ENCODE data around the gene DNPH1. TPM values are rescaled to one million over a fixed set of nuclear protein-coding genes. Genes with fewer than 3 reads are reported as not detected.

The DNPH1 gene
- total RNA-seq, 1 experiment from 2014 or later = 91.0 TPM

DNA sequence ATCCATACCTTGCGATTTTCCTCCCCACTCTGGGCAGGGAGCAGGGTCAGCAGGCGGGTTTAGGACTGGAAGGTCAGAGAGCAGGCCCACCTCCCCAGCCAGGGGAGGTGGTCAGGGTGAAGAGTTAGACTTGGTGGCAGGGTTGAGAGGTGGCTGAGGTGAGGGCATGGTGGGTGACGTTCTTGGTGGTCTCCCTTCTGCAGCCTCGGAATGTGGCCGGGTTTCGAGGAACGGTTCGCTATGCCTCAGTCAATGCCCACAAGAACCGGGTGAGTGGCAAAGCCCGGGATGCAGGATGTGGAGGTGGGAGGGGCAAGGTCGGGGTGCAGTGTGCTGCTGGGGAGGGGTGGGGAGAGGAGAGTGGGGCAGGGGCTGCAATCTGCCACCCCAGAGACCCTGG is 25.6 kb upstream of the DNPH1 start:
- no TSS peak for BruUV-seq (replicated peaks)
- CTCF ChIA-PET = no interaction called here
- Mint-ChIP-seq H3K27ac (ENCODE audit: low read depth, unreplicated experiment) (no peak overlapping the region), H3K36me3 (ENCODE audit: insufficient read depth, unreplicated experiment) (no peaks in the 10 kb centered on the region), H3K27me3 (ENCODE audit: insufficient read depth, unreplicated experiment) (peaks cover 49% of the 10 kb centered on the region), H3K4me1 (ENCODE audit: insufficient read depth, unreplicated experiment) (no peaks in the 10 kb centered on the region), H3K4me3 (ENCODE audit: unreplicated experiment) (no peak overlapping the region), H3K9me3 (ENCODE audit: unreplicated experiment) (no peaks in the 10 kb centered on the region)
- POLR2A ChIA-PET = interaction anchor here (1.1 kb wide), 1 partner anchor 80 kb away, joined by 3 read pairs; no protein-coding TSS in a partner anchor
- intact Hi-C loops (cut with micrococcal nuclease) = no loop called here
- DNase-seq (ENCODE audit: unreplicated experiment) = no peak
- TF ChIP-seq, protein P1, sequence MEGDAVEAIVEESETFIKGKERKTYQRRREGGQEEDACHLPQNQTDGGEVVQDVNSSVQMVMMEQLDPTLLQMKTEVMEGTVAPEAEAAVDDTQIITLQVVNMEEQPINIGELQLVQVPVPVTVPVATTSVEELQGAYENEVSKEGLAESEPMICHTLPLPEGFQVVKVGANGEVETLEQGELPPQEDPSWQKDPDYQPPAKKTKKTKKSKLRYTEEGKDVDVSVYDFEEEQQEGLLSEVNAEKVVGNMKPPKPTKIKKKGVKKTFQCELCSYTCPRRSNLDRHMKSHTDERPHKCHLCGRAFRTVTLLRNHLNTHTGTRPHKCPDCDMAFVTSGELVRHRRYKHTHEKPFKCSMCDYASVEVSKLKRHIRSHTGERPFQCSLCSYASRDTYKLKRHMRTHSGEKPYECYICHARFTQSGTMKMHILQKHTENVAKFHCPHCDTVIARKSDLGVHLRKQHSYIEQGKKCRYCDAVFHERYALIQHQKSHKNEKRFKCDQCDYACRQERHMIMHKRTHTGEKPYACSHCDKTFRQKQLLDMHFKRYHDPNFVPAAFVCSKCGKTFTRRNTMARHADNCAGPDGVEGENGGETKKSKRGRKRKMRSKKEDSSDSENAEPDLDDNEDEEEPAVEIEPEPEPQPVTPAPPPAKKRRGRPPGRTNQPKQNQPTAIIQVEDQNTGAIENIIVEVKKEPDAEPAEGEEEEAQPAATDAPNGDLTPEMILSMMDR (IDR thresholded peaks at IDR 0.05; ENCODE audit: unreplicated experiment) = no peak

DNA sequence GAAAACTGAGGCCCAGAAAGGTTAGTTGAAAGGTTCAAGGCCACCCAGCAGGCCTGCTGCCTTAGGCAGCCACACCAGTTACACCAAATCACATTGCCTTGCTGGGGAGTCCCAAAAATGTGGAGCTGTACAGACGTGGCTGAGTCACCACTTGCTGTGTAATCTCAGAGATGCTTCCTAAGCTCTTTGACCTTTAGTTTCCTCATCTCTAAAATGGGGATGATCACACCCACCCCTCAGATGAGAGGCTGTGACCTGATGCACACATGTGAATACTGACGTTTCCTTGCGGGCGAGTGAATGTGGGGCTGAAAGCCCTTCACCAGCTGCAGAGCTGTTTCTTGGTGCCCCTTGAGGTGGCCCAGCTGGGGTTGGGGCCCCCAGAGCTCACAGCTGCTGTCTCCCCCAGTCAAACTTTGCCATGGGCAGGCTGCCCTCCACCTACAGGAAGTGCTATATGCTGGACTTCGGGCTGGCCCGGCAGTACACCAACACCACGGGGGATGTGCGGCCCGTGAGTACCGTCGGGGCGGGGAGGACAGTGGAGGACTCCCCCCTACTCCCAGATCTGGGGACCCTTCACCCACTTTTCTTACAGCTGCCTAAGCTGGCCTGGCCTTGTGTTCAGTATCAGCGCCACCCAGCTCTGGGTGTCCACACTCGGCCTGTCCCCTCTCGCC is 25.0 kb upstream of the DNPH1 start:
- H3K27ac Mint-ChIP-seq (ENCODE audit: low read depth, unreplicated experiment) = no peak overlapping the region
- DNase-seq (ENCODE audit: unreplicated experiment) = no peak
- no peak overlapping the region for H3K4me3 Mint-ChIP-seq (ENCODE audit: unreplicated experiment)
- no TSS peak for BruUV-seq (replicated peaks)
- intact Hi-C loops (cut with micrococcal nuclease) = no loop called here
- CTCF ChIA-PET = interaction anchor here (0.6 to 2.0 kb wide), 2 partner anchors 81 to 255 kb away, joined by 3 to 5 read pairs; no protein-coding TSS in a partner anchor
- H3K36me3 Mint-ChIP-seq (ENCODE audit: insufficient read depth, unreplicated experiment) = no peaks in the 10 kb centered on the region
- TF ChIP-seq, protein P1 (IDR thresholded peaks at IDR 0.05; ENCODE audit: unreplicated experiment) = no peak
- H3K27me3 Mint-ChIP-seq (ENCODE audit: insufficient read depth, unreplicated experiment) = peaks cover 45% of the 10 kb centered on the region
- POLR2A ChIA-PET = interaction anchor here (0.9 to 1.1 kb wide), 2 partner anchors 80 kb away, joined by 3 read pairs; no protein-coding TSS in a partner anchor
- H3K9me3 Mint-ChIP-seq (ENCODE audit: unreplicated experiment) = no peaks in the 10 kb centered on the region
- no peaks in the 10 kb centered on the region for H3K4me1 Mint-ChIP-seq (ENCODE audit: insufficient read depth, unreplicated experiment)

DNA sequence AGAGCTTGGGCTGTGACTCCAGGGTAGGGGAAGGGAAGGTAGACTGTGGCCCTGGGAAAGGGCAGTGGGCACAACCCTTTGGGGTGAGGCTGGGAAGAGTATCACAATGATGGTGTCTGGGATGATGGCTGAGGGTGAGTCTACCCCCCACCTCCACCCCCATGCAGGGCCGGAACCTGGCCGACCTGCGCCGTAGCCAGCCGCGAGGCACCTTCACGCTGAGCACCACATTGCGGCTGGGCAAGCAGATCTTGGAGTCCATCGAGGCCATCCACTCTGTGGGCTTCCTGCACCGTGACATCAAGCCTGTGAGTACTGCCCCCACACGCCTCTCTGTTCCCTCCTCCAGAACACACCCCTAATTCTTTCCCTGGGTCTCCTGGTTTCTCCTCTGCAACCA is 24.1 kb upstream of the DNPH1 start:
- TF ChIP-seq, protein P1 (IDR thresholded peaks at IDR 0.05; ENCODE audit: unreplicated experiment) = no peak
- no peak overlapping the region for H3K27ac Mint-ChIP-seq (ENCODE audit: low read depth, unreplicated experiment)
- no peaks in the 10 kb centered on the region for H3K4me1 Mint-ChIP-seq (ENCODE audit: insufficient read depth, unreplicated experiment)
- CTCF ChIA-PET = interaction anchor here (0.6 to 2.0 kb wide), 5 partner anchors 18 to 583 kb away, joined by 3 to 5 read pairs (median 3); no protein-coding TSS in a partner anchor
- no peak overlapping the region for H3K4me3 Mint-ChIP-seq (ENCODE audit: unreplicated experiment)
- DNase-seq (ENCODE audit: unreplicated experiment) = no peak
- BruUV-seq (replicated peaks) = no TSS peak
- H3K27me3 Mint-ChIP-seq (ENCODE audit: insufficient read depth, unreplicated experiment) = peaks cover 39% of the 10 kb centered on the region
- no peaks in the 10 kb centered on the region for H3K9me3 Mint-ChIP-seq (ENCODE audit: unreplicated experiment)
- POLR2A ChIA-PET = interaction anchor here (1.2 kb wide), 1 partner anchor 79 kb away, joined by 4 read pairs; no protein-coding TSS in a partner anchor
- no peaks in the 10 kb centered on the region for H3K36me3 Mint-ChIP-seq (ENCODE audit: insufficient read depth, unreplicated experiment)
- intact Hi-C loops (cut with micrococcal nuclease) = no loop called here

DNA sequence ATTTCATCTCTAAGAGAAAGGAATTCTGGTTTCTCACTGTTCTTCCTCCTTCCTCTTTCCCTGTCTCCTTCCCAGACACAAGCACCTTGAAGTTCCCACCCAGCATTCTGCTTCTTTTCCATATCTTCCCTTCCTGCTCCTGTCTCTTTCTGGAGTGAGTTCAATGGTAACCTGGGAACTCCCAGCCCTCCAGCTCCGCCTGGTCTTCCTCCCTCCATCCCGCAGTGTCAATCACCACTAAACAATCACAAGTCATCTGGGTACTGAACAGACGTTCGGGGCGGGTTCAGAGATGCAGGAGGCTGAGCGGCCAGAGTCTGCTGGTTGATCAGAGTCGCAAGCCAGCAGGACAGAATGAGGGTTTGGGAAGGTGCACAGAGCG is 21.7 kb upstream of the DNPH1 start:
- DNase-seq (ENCODE audit: unreplicated experiment) = no peak
- no TSS peak for BruUV-seq (replicated peaks)
- Mint-ChIP-seq H3K27ac (ENCODE audit: low read depth, unreplicated experiment) (no peak overlapping the region), H3K9me3 (ENCODE audit: unreplicated experiment) (no peaks in the 10 kb centered on the region), H3K27me3 (ENCODE audit: insufficient read depth, unreplicated experiment) (peaks cover 39% of the 10 kb centered on the region), H3K4me3 (ENCODE audit: unreplicated experiment) (no peak overlapping the region), H3K4me1 (ENCODE audit: insufficient read depth, unreplicated experiment) (no peaks in the 10 kb centered on the region), H3K36me3 (ENCODE audit: insufficient read depth, unreplicated experiment) (no peaks in the 10 kb centered on the region)
- TF ChIP-seq, protein P1 (IDR thresholded peaks at IDR 0.05; ENCODE audit: unreplicated experiment) = no peak
- intact Hi-C loops (cut with micrococcal nuclease) = no loop called here
- POLR2A ChIA-PET = no interaction called here
- CTCF ChIA-PET = no interaction called here
